OCI-LY1 (cell line): ENCODE results near the gene DAPK2.
"Not testable (repeated sequence)": the region's sequence is repeated elsewhere in the genome, so short reads cannot be mapped to it uniquely, and the experiment has no call there.

Experiments used
- H2AFZ ChIP-seq: fragments of 200-600 bp; sonication (generic), shearing (Covaris generic); 2 replicates; pipeline ENCODE4 v1.6.0; 2014; ENCODE audit warnings: antibody characterized with exemption, mild to moderate bottlenecking, low read length
- H3F3A ChIP-seq: fragments of 200-600 bp; sonication (generic), shearing (Covaris generic); 2 replicates; pipeline ENCODE4 v1.6.0; 2014; ENCODE audit warnings: mild to moderate bottlenecking, antibody characterized with exemption, low read length, moderate library complexity; ENCODE audit not compliant: insufficient read depth
- H3K27ac ChIP-seq: fragments of 200-600 bp; sonication (generic); 2 replicates; pipeline ENCODE4 v1.5.1; 2014; ENCODE audit warnings: low read length, mixed run types, mild to moderate bottlenecking, low read depth; ENCODE audit not compliant: poor library complexity, severe bottlenecking
- H3K27me3 ChIP-seq: fragments of 200-600 bp; sonication (generic); 2 replicates; pipeline ENCODE4 v1.6.0; 2014; ENCODE audit warnings: antibody characterized with exemption, mild to moderate bottlenecking, low read length, moderate library complexity; ENCODE audit not compliant: insufficient read depth
- H3K36me3 ChIP-seq: fragments of 200-600 bp; sonication (generic); 2 replicates; pipeline ENCODE4 v1.6.1; 2014; ENCODE audit warnings: mild to moderate bottlenecking, antibody characterized with exemption, low read length, moderate library complexity, mixed read lengths; ENCODE audit not compliant: insufficient read depth
- H3K4me1 ChIP-seq: fragments of 200-600 bp; sonication (generic); 2 replicates; pipeline ENCODE4 v1.5.1; 2014; ENCODE audit warnings: mild to moderate bottlenecking, low read length, moderate library complexity; ENCODE audit not compliant: insufficient read depth, severe bottlenecking
- H3K4me2 ChIP-seq: fragments of 200-600 bp; sonication (generic), shearing (Covaris generic); 2 replicates; pipeline ENCODE4 v1.6.1; 2014; ENCODE audit warnings: low read length
- H3K4me3 ChIP-seq: fragments of 200-600 bp; sonication (generic); 2 replicates; pipeline ENCODE4 v1.5.1; 2014; ENCODE audit warnings: low read length, low read depth, mild to moderate bottlenecking, mixed read lengths; ENCODE audit not compliant: poor library complexity, severe bottlenecking
- H3K79me2 ChIP-seq: fragments of 200-600 bp; shearing (Covaris generic); 2 replicates; pipeline ENCODE4 v1.6.1; 2016; ENCODE audit warnings: mixed run types, low read length, mixed read lengths; ENCODE audit not compliant: insufficient read depth
- H3K9ac ChIP-seq: fragments of 200-600 bp; sonication (generic), shearing (Covaris generic); 2 replicates; pipeline ENCODE4 v1.6.1; 2014; ENCODE audit warnings: mild to moderate bottlenecking, low read length, mixed read lengths
- H3K9me2 ChIP-seq: fragments of 200-600 bp; sonication (generic), shearing (Covaris generic); 2 replicates; pipeline ENCODE4 v1.6.1; 2014; ENCODE audit warnings: low read depth, mild to moderate bottlenecking, low read length, mixed read lengths
- H3K9me3 ChIP-seq: fragments of 200-600 bp; shearing (Covaris generic); 2 replicates; pipeline ENCODE4 v1.6.1; 2014; ENCODE audit warnings: low read length, mixed read lengths
- H4K20me1 ChIP-seq: fragments of 200-600 bp; sonication (generic), shearing (Covaris generic); 2 replicates; pipeline ENCODE4 v1.6.0; 2016; ENCODE audit warnings: mild to moderate bottlenecking, low read length; ENCODE audit not compliant: insufficient read depth
- CTCF ChIP-seq: fragments of 200-600 bp; sonication (generic), shearing (Covaris generic); IDR thresholded peaks from 2 replicates; pipeline ENCODE4 v1.5.1; 2017; ENCODE audit warnings: mild to moderate bottlenecking, antibody characterized with exemption, low read length, moderate library complexity, mixed read lengths
- EZH2 ChIP-seq: fragments of 200-600 bp; sonication (generic), shearing (Covaris generic); IDR thresholded peaks from 2 replicates; pipeline ENCODE4 v1.8.0; 2017; ENCODE audit warnings: borderline replicate concordance, mixed run types, mild to moderate bottlenecking, antibody characterized with exemption, low read length, moderate library complexity, mixed read lengths

Gene DAPK2

GRCh38 chr15:64089543-64090280, 43.4 kb upstream of the DAPK2 start:
- Histone ChIP-seq H4K20me1 (no peaks in the 10 kb centered on the region), H3K4me3 (peak overlapping the region; percentile 16), H3K27ac (peak overlapping the region; percentile 76), H3K79me2 (peaks cover 16% of the 10 kb centered on the region), H3K4me1 (peaks cover 49% of the 10 kb centered on the region), H3K27me3 (no peaks in the 10 kb centered on the region), H3F3A (0 out of 2 replicates have a peak, but pooled peaks cover 5% of the 10 kb centered on the region), H3K9me2 (no peaks in the 10 kb centered on the region), H3K36me3 (peaks cover 37% of the 10 kb centered on the region), H3K4me2 (peak overlapping the region; percentile 55), H2AFZ (no peak overlapping the region), H3K9me3 (peaks cover 8% of the 10 kb centered on the region; the same call in 1 of the 2 replicates), H3K9ac (no peak overlapping the region; the same call in 1 of the 2 replicates)
- TF ChIP-seq EZH2 (no peak), CTCF (no peak)

GRCh38 chr15:64082757-64083156, 36.5 kb upstream of the DAPK2 start:
- TF ChIP-seq EZH2 = no peak
- TF ChIP-seq CTCF = no peak
- no peaks in the 10 kb centered on the region for H3F3A ChIP-seq
- peaks cover 2% of the 10 kb centered on the region; the same call in 1 of the 2 replicates for H3K9me3 ChIP-seq

GRCh38 chr15:64073496-64073895, 27.2 kb upstream of the DAPK2 start:
- H3K79me2 ChIP-seq, H3K4me2 ChIP-seq, H3K4me1 ChIP-seq, H4K20me1 ChIP-seq, H3K27ac ChIP-seq, H3F3A ChIP-seq, H2AFZ ChIP-seq, H3K9ac ChIP-seq, H3K9me2 ChIP-seq, H3K27me3 ChIP-seq, H3K9me3 ChIP-seq, H3K4me3 ChIP-seq: not testable (repeated sequence)
- H3K36me3 ChIP-seq = peaks cover 36% of the 10 kb centered on the region

More at GRCh38 chr15:64082757-64083156, 36.5 kb upstream of the DAPK2 start:
- Histone ChIP-seq H4K20me1 (no peaks in the 10 kb centered on the region), H3K79me2 (no peaks in the 10 kb centered on the region), H3K4me2 (no peak overlapping the region), H3K4me1 (no peaks in the 10 kb centered on the region), H3K27ac (no peak overlapping the region), H3K9me2 (no peaks in the 10 kb centered on the region), H3K27me3 (no peaks in the 10 kb centered on the region), H2AFZ (no peak overlapping the region), H3K36me3 (peaks cover 49% of the 10 kb centered on the region), H3K4me3 (no peak overlapping the region), H3K9ac (no peak overlapping the region)

- Histone ChIP-seq H3K79me2 (no peaks in the 10 kb centered on the region), H3K9me3 (no peaks in the 10 kb centered on the region), H3K9ac (no peak overlapping the region), H3K4me2 (no peak overlapping the region), H3K27ac (no peak overlapping the region), H3K4me3 (no peak overlapping the region), H4K20me1 (no peaks in the 10 kb centered on the region), H3K27me3 (no peaks in the 10 kb centered on the region), H3K9me2 (no peaks in the 10 kb centered on the region), H2AFZ (no peak overlapping the region), H3K4me1 (peaks cover 3% of the 10 kb centered on the region), H3K36me3 (peaks cover 36% of the 10 kb centered on the region), H3F3A (no peaks in the 10 kb centered on the region; the same call in 1 of the 2 replicates)
- no peak for TF ChIP-seq CTCF
- no peak for TF ChIP-seq EZH2
Measured at GRCh38 chr15:64072812-64073211, 26.5 kb upstream of the DAPK2 start.
